ENCODE measurements around the gene AGAP5. TPM values are rescaled to one million over a fixed set of nuclear protein-coding genes. Genes with fewer than 3 reads are reported as not detected.

Gene AGAP5
- total and polyA plus RNA-seq, 2 of the 4 experiments (the other 2 are of a cell fraction): 1.8 to 4.1 TPM

GRCh38 chr10:73723516-73723915 is 25.6 kb upstream of the AGAP5 start:
- ATAC-seq (ENCODE audit: low read depth): no peak
- peaks cover 5% of the 10 kb centered on the region for H3K4me1 ChIP-seq (ENCODE audit: control insufficient read depth, insufficient read depth, low read length)
- no peak overlapping the region for H3K4ac ChIP-seq (ENCODE audit: low read depth, low read length)
- no peak overlapping the region for H2AFZ ChIP-seq (replicated peaks; ENCODE audit: low read length, poor library complexity)
- peaks cover 10% of the 10 kb centered on the region for H4K20me1 ChIP-seq (ENCODE audit: insufficient read depth, low read length)
- no peaks in the 10 kb centered on the region for H3K9me3 ChIP-seq (ENCODE audit: control insufficient read depth, insufficient read depth, low read length)
- no peak overlapping the region for H2BK120ac ChIP-seq (ENCODE audit: low read depth, low read length)
- H3K36me3 ChIP-seq (ENCODE audit: control insufficient read depth, insufficient read depth, low read length): peaks cover 30% of the 10 kb centered on the region
- H4K8ac ChIP-seq (ENCODE audit: low read depth in 2 of 2, low read length in 2 of 2): no peak overlapping the region
- H3K9me1 ChIP-seq (ENCODE audit: insufficient read depth, low read length): peaks cover 12% of the 10 kb centered on the region
- H3K27ac ChIP-seq (ENCODE audit: insufficient read depth, low read length): no peak overlapping the region
- no peaks in the 10 kb centered on the region for H3K27me3 ChIP-seq (ENCODE audit: control insufficient read depth, insufficient read depth, low read length)
- no peak overlapping the region for H2BK20ac ChIP-seq (ENCODE audit: low read depth, low read length)
- dilution Hi-C loops (cut with HindIII; ENCODE audit: low sequenced_read_pairs, unreplicated experiment) (no loop called here), intact Hi-C loops (cut with micrococcal nuclease) (no loop called here), in situ Hi-C loops (cut with MboI; ENCODE audit: low sequenced_read_pairs) (no loop called here)
- no peak overlapping the region for H2AK5ac ChIP-seq (ENCODE audit: low read depth, low read length)
- H3K14ac ChIP-seq (replicated peaks; ENCODE audit: low read depth, low read length): no peak overlapping the region
- no peak for DNase-seq
- H3K18ac ChIP-seq (ENCODE audit: low read depth, low read length): no peak overlapping the region
- no peak overlapping the region for H3K4me2 ChIP-seq (ENCODE audit: low read depth, low read length)
- H4K5ac ChIP-seq (ENCODE audit: low read depth, low read length): no peak overlapping the region
- peaks cover 5 to 21% of the 10 kb centered on the region in 2 experiments; a peak in 3 of 4 replicates for H3K79me1 ChIP-seq (ENCODE audit: low read depth in 1 of 2, low read length in 2 of 2)
- WGBS, 2 experiments (ENCODE audit: extremely low coverage in 2 of 2, insufficient read length in 1 of 2): no CpG with 5 or more reads among the region's 4 CpGs
- POLR2A ChIA-PET (ENCODE audit: unreplicated experiment): no interaction called here
- H4K91ac ChIP-seq (ENCODE audit: insufficient read depth, low read depth, low read length): no peak overlapping the region
- no peak overlapping the region for H2BK5ac ChIP-seq (ENCODE audit: low read depth, low read length, poor library complexity, severe bottlenecking)
- BruUV-seq (replicated peaks): no TSS peak
- H3K56ac ChIP-seq (ENCODE audit: extremely low read depth, insufficient read depth, low read length): no peak overlapping the region
- CTCF ChIA-PET: interaction anchor here (0.6 kb wide), 1 partner anchor 13 kb away, joined by 5 read pairs; no protein-coding TSS in a partner anchor
- H2BK15ac ChIP-seq (ENCODE audit: low read depth, low read length): no peak overlapping the region
- no peak overlapping the region for H2AK9ac ChIP-seq (replicated peaks; ENCODE audit: low read depth, low read length, poor library complexity)
- TF ChIP-seq RCOR1 (IDR thresholded peaks at IDR 0.05; ENCODE audit: insufficient replicate concordance, low read length) (no peak), USF2 (IDR thresholded peaks at IDR 0.05; ENCODE audit: low read depth, low read length) (no peak), FOS (IDR thresholded peaks at IDR 0.05; ENCODE audit: low read depth, low read length) (no peak), ELK1 (IDR thresholded peaks at IDR 0.05; ENCODE audit: borderline replicate concordance, low read depth, low read length) (no peak), NFE2L2 (IDR thresholded peaks at IDR 0.05; ENCODE audit: low read depth, low read length) (no peak), CTCF (conservative IDR thresholded peaks at IDR 0.05; ENCODE audit: low read depth, low read length) (no peak), CEBPB (IDR thresholded peaks at IDR 0.05; ENCODE audit: low read depth, low read length) (no peak), MAFK (IDR thresholded peaks at IDR 0.05; ENCODE audit: low read depth, low read length) (no peak), POLR2A (IDR thresholded peaks at IDR 0.05; ENCODE audit: low read depth, low read length) (no peak), MXI1 (IDR thresholded peaks at IDR 0.05; ENCODE audit: borderline replicate concordance, low read depth, low read length) (no peak), MAZ (IDR thresholded peaks at IDR 0.05; ENCODE audit: borderline replicate concordance, low read depth, low read length) (no peak), SMC3 (IDR thresholded peaks at IDR 0.05; ENCODE audit: low read depth, low read length) (no peak), CHD1 (IDR thresholded peaks at IDR 0.05; ENCODE audit: low read depth, low read length) (no peak)
- H3K23ac ChIP-seq (ENCODE audit: low read depth, low read length): no peak overlapping the region
- H3K9ac ChIP-seq (ENCODE audit: low read depth, low read length): no peak overlapping the region
- H3K4me3 ChIP-seq (ENCODE audit: insufficient read depth, low read depth, low read length): no peak overlapping the region
